Stimulated activated CD8-positive, alpha-beta memory T cell treated with anti-CD3 and anti-CD28 coated beads, Interleukin-15, amount 100 ng/mL, for 24 hours (primary cell): ENCODE measurements around the gene SYK.

ENCODE experiments used
- DNase-seq: peaks from one replicate; pipeline ENCODE4 v3.0.0-alpha.2; 2020; ENCODE audit warnings: low read depth

The SYK gene

GRCh38 chr9:90851444-90851843 is 49.8 kb downstream of the SYK start:
- DNase-seq, result no peak

GRCh38 chr9:90853945-90854344 is 52.3 kb downstream of the SYK start:
- DNase-seq, result no peak

GRCh38 chr9:90854637-90855175 is 53.1 kb downstream of the SYK start:
- no peak for DNase-seq

- no peak for DNase-seq
Measured at GRCh38 chr9:90855208-90855902, 53.7 kb downstream of the SYK start.

- no peak for DNase-seq
Measured at GRCh38 chr9:90857091-90857490, 55.5 kb downstream of the SYK start.

- DNase-seq, result no peak
Measured at GRCh38 chr9:90857855-90858254, 56.2 kb downstream of the SYK start.

- no peak for DNase-seq
Measured at GRCh38 chr9:90858457-90858901, 56.9 kb downstream of the SYK start.

- no peak for DNase-seq
Measured at GRCh38 chr9:90860382-90860781, 58.8 kb downstream of the SYK start.

GRCh38 chr9:90860826-90861225 is 59.2 kb downstream of the SYK start:
- no peak for DNase-seq

- no peak for DNase-seq
Measured at GRCh38 chr9:90861380-90861779, 59.8 kb downstream of the SYK start.

- DNase-seq, result no peak
Measured at GRCh38 chr9:90861826-90862740, 60.5 kb downstream of the SYK start.

- DNase-seq, result no peak
Measured at GRCh38 chr9:90864779-90865178, 63.2 kb downstream of the SYK start.

- no peak for DNase-seq
Measured at GRCh38 chr9:90867101-90867500, 65.5 kb downstream of the SYK start.

GRCh38 chr9:90868555-90868954 is 66.9 kb downstream of the SYK start:
- DNase-seq, result no peak

GRCh38 chr9:90869361-90869760 is 67.7 kb downstream of the SYK start:
- no peak for DNase-seq

GRCh38 chr9:90870621-90871326 is 69.2 kb downstream of the SYK start:
- DNase-seq, result no peak

- DNase-seq, result no peak
Measured at GRCh38 chr9:90871327-90871935, 69.8 kb downstream of the SYK start.

GRCh38 chr9:90872835-90873294 is 71.2 kb downstream of the SYK start:
- no peak for DNase-seq

GRCh38 chr9:90873422-90873821 is 71.8 kb downstream of the SYK start:
- DNase-seq, result no peak

GRCh38 chr9:90874194-90874593 is 72.6 kb downstream of the SYK start:
- no peak for DNase-seq

GRCh38 chr9:90878562-90878961 is 76.9 kb downstream of the SYK start:
- DNase-seq, result no peak

- DNase-seq, result no peak
Measured at GRCh38 chr9:90880066-90880465, 78.4 kb downstream of the SYK start.
